HG03432 (cell line): ENCODE results near the gene PPP1R18.
"Not testable (repeated sequence)": the region's sequence is repeated elsewhere in the genome, so short reads cannot be mapped to it uniquely, and the experiment has no call there.

Source experiments
- ATAC-seq: cut with Tn5 transposase; IDR thresholded peaks from one replicate; pipeline ENCODE4 v1.9.1; 2021; ENCODE audit warnings: mild to moderate bottlenecking, moderate library complexity; ENCODE audit not compliant: unreplicated experiment

PPP1R18 gene

DNA sequence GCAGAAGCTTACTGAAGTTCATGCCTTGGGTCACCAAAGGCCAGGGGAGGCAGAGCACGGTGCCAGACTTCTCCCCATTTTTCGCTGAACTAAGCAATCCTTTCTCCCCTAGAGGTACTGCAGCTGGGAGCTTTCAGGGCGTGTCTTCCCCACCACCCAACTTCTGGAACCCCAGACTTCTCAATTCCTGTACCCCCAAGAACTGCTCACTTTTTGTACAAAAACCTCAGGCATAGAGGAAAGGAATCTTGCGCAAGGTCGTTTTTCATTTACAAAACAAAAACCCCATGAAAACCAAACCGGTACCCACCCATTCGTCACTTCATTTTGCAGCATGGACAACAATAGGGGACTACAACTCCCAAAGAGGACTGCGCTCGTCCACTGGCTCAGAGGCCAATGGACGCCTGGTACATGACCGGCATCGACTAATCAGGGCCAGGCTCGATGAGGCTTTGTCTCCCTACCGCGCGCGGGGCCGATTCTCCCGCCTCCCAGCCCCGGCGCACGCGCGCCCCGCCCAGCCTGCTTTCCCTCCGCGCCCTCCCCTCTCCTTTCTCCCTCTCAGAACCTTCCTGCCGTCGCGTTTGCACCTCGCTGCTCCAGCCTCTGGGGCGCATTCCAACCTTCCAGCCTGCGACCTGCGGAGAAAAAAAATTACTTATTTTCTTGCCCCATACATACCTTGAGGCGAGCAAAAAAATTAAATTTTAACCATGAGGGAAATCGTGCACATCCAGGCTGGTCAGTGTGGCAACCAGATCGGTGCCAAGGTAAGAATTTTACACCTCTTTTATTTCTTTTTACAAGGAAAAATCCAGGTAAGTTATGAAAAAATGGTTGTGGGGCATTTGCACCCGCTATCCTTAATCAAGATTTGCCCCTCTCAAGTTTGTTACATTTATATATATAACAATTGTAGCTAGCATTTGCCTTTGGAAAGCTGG lies 33.6 kb upstream of the PPP1R18 start, which contains the start of gene TUBB:
TUBB (plus strand) TSS at position 562 of the 947 bp plus-strand sequence; CDS start at position 717, 155 bp downstream.
- peak; percentile 40 for ATAC-seq

DNA sequence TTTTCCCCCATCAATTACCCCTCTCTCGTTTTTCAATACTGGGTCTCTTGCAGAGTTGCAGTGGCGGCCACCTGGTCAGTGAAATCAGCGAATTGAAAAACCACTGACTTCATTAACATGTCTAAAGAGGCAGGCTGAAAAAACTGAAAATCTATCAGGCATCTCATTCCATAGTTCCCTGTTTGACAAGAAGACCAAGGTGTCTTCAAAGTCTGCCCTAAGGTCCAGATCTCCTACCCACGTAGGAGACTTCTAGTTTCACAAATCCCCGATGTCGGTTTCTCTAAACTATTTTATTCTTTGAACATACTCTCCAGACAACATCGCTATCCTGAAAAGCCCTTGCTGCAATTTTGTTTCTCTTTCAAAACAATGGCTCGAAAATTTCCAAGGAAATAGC lies 32.9 kb upstream of the PPP1R18 start:
- ATAC-seq = no peak

- ATAC-seq = not testable (repeated sequence)
Measured at GRCh38 chr6:30717845-30718720, 31.6 kb upstream of the PPP1R18 start.

DNA sequence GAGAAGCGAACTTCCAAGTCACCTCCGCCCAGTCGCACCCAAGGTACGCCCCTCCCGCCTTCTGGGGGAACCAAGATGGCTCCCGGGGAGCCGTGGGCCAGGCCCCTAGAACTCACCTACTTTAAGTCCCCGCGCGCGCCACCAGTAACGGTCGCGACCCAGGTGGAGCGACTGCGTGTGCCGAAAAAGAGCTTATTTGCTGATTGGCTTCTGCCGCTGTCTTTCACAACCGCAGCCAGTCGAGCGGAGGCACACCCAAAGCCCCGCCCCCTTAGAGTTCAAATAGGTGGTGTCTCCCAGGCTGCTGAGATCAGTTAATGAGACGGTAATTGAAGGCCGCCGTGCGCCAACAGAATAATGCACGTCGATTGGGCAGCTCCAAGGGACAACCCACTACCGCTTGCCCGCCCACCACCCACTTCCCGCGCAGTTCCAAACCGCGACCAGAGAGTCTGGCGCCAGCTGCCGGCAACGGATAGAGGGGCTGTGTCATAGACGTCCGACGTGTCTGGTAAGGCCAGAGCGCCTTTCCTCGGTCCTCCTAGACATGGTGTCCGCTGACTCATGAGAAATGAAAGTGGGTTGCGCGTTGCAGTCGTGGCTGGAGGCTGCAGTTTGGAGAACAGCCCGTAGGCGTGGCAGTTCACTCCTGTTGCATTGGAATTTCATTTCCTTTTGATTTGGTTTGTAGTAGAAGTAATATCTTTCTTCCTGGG lies 30.8 kb upstream of the PPP1R18 start, which contains the start of gene MDC1:
MDC1 (minus strand) TSS at position 153 of the 716 bp plus-strand sequence. CDS start 2,106 bp downstream, outside the sequence.
- ATAC-seq = peak; percentile 67

DNA sequence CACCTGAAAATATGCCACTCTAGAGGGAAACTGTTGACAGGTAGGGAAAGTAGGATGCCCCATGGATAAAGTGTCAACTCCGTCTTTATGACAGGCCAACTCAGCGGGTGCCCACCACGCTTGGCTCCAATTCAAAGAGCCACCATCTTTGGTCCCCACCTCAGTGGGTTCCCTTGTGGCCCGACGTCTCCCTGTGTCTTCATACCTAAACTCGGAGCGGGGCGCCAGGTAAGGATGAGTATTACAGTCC lies 30.4 kb upstream of the PPP1R18 start:
- ATAC-seq = no peak

GRCh38 chr6:30714263-30714662 lies 27.8 kb upstream of the PPP1R18 start:
- ATAC-seq = no peak

- ATAC-seq = no peak
Measured at GRCh38 chr6:30712441-30712945, 26.0 kb upstream of the PPP1R18 start.

- no peak for ATAC-seq
Measured at GRCh38 chr6:30711758-30712380, 25.4 kb upstream of the PPP1R18 start.

- ATAC-seq = no peak
Measured at GRCh38 chr6:30709101-30709868, 22.8 kb upstream of the PPP1R18 start.

DNA sequence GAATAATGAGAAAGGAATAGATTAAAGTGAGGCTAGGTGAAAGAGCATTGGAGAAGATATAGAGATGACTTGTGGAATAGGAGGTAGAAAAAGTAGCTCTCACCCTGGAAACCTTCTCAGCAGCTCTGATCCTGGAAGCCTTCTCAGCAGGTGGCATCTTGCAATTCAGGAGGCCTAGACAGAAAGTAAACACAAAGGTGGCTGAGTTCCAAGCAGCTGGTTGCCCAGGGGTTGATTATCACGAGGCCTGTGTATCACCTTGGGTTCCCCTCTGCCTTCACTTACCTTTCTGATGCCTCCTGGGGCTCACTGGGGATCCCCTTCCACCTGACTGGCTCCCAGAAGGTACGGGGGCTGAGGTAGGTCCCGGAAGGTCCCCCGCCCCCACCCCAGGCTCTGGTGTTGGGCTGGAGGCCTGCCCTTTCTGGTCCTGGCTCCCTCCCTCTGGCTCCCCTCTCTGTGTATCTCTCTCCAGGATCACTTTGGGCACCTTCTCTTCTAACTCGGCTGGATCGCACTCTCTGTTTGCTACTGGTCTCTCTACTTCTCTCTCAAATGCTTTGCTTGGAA lies 20.9 kb upstream of the PPP1R18 start:
- ATAC-seq = no peak

- no peak for ATAC-seq
Measured at GRCh38 chr6:30705620-30706019, 19.2 kb upstream of the PPP1R18 start.

- ATAC-seq = no peak
Measured at GRCh38 chr6:30703821-30704220, 17.4 kb upstream of the PPP1R18 start.

GRCh38 chr6:30703011-30703410 lies 16.6 kb upstream of the PPP1R18 start:
- no peak for ATAC-seq

DNA sequence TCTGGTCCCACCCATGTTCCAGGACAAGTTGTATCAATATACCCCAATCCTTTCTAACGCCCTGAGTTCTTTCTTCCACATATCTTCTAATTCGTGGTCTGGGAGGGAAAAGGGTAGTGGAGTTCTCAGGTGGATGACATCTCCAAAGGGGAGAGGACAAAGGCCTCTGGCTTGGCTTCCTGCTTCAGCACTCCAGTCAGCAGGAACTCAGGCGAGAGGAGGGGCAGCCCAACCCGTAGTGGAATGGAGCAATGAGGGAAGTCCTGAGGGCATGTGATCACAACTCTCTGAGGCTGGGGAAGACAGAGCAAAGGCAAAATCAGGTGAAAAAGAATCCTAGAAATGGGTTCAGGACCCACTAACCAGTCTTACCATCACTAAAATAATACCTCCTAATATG lies 13.9 kb upstream of the PPP1R18 start:
- no peak for ATAC-seq

GRCh38 chr6:30696432-30696831 lies 10.0 kb upstream of the PPP1R18 start:
- no peak for ATAC-seq

DNA sequence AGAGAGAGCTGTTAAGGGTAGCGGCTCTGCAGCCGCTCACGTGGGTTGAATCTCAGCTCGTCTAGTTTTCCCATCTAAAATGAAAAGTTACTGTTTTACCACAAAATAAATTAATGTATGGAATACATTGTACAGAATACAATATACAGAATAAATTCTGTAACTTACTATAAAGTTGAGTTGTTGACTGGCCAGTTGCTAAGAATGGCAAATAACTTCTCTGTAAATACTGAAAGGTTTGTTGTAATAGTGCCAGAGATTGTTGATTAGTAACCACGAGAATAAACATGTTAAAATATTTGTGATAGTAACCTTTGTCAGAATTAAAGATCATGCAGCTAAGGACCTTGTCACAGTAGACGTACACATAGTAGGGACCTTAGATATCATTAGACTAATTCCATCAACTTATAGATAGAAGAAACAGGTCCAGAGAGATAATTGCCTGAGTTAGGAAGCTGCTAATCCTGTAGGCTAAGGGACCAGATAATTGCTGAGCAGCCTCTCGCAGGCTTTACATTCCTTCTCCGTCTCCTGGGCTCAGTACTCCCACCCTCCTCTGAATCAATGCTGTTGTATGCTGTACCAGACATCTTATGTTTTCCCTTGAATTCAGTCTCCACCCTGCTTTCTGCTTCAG lies 4.9 kb upstream of the PPP1R18 start:
- no peak for ATAC-seq

DNA sequence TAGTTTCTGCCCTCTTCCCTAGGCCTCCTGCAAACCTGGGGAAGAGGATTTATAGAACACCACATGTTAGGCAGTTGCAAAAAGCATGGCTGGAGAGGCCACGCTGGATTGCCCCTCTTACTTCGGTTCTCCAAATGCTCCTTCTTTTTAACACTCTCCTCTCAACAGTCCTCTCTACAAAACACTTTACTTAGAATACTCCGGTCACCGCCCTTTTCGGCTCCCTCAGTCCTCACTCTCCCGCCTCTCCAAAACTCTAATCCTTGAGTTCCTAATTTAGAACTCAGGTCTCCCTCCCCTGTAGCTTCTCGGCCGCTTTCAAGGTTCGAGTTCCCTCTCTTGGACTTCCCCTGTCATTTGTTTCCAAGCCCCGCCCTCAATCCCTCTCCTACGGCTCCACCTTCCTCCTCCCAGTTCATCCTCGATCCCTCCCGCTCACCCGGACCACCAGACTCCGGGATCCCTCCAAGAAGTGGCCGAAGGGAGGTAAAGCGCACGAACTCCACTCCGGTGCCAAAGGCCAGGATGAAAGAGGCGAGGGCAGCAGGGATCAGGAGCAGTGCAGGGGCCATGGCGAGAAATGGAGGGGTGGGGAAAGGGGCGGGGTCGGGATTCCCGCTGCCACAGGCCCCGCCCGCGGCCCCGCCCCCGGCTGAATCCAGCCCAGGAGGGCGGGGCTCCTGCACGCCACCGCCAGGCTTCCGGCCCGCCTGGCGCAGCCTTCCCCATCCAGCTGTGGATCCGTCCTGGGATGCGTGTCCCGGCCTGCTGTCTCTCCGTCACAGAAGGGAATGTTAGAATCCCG lies 4.2 kb upstream of the PPP1R18 start, which contains the start of gene NRM:
NRM (minus strand) TSS at position 582 of the 805 bp plus-strand sequence; CDS start at position 572, 10 bp downstream.
- ATAC-seq = peak; percentile 33

DNA sequence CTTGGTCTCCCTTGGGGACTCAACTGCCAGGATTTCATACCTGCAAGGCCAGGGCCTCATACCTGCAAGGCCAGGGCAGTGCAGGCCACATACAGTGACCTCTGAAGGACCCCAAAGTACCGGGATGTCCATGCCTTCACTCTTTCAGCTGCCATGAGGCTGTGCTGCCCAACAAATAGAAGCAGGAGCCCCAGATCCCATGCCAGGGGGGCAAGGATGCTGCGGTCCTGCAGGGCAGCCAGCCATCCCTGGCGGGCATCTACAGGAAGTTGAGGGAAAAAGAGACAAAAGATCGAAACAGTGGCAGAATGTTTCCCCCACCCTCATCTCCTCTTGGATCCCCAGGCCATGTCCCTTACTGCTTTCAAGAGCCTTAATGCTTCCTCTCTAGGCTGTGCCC lies 3.5 kb upstream of the PPP1R18 start:
- ATAC-seq = no peak
